Measurements from ENCODE around the gene AUTS2.

AUTS2 gene

GRCh38 chr7:70599446-70600190, 1001.3 kb downstream of the AUTS2 start:
- no peak for DNase-seq

GRCh38 chr7:70600993-70601392, 1002.7 kb downstream of the AUTS2 start:
- DNase-seq = no peak

- no peak for DNase-seq
Observed at GRCh38 chr7:70602117-70602516, 1003.8 kb downstream of the AUTS2 start.

- DNase-seq = no peak
Observed at GRCh38 chr7:70607281-70607680, 1009.0 kb downstream of the AUTS2 start.

GRCh38 chr7:70607759-70608158, 1009.5 kb downstream of the AUTS2 start:
- DNase-seq = no peak

- DNase-seq = no peak
Observed at GRCh38 chr7:70608229-70608628, 1010.0 kb downstream of the AUTS2 start.

GRCh38 chr7:70612811-70613210, 1014.5 kb downstream of the AUTS2 start:
- DNase-seq = no peak

- no peak for DNase-seq
Observed at GRCh38 chr7:70614237-70615045, 1016.2 kb downstream of the AUTS2 start.

- DNase-seq = no peak
Observed at GRCh38 chr7:70615066-70615606, 1016.9 kb downstream of the AUTS2 start.

- DNase-seq = no peak
Observed at GRCh38 chr7:70616211-70616610, 1017.9 kb downstream of the AUTS2 start.

GRCh38 chr7:70616821-70617220, 1018.5 kb downstream of the AUTS2 start:
- DNase-seq = no peak

GRCh38 chr7:70618020-70618551, 1019.8 kb downstream of the AUTS2 start:
- no peak for DNase-seq

- DNase-seq = no peak
Observed at GRCh38 chr7:70619130-70619529, 1020.9 kb downstream of the AUTS2 start.

GRCh38 chr7:70619659-70620058, 1021.4 kb downstream of the AUTS2 start:
- DNase-seq = no peak

- no peak for DNase-seq
Observed at GRCh38 chr7:70620333-70621055, 1022.2 kb downstream of the AUTS2 start.

GRCh38 chr7:70621954-70622600, 1023.8 kb downstream of the AUTS2 start:
- no peak for DNase-seq

GRCh38 chr7:70622936-70623335, 1024.7 kb downstream of the AUTS2 start:
- no peak for DNase-seq

GRCh38 chr7:70624500-70625103, 1026.3 kb downstream of the AUTS2 start:
- DNase-seq = no peak

GRCh38 chr7:70627461-70627860, 1029.2 kb downstream of the AUTS2 start:
- no peak for DNase-seq

GRCh38 chr7:70630440-70630817, 1032.2 kb downstream of the AUTS2 start:
- no peak for DNase-seq

GRCh38 chr7:70630818-70631457, 1032.7 kb downstream of the AUTS2 start:
- no peak for DNase-seq

GRCh38 chr7:70631718-70632117, 1033.4 kb downstream of the AUTS2 start:
- no peak for DNase-seq
